Measurements from ENCODE around the gene FNIP2. TPM values are rescaled to one million over a fixed set of nuclear protein-coding genes. Genes with fewer than 3 reads are reported as not detected.

FNIP2 gene
- total and polyA plus RNA-seq, 4 donors = 8.8 to 88.7 (median 23.5) TPM

GRCh38 chr4:158854236-158854635, 85.4 kb downstream of the FNIP2 start:
- H3K4me3 ChIP-seq (ENCODE audit: low read depth in 1 of 3, low read length in 3 of 3) = no peak overlapping the region
- DNase-seq (ENCODE audit: low spot score) = no peak
- 94% methylated on average over 6 of the region's 6 CpGs for whole genome bisulfite sequencing
- peaks cover 0 to 3% (median 0%) of the 10 kb centered on the region in 4 donors for H3K4me1 ChIP-seq (ENCODE audit: control insufficient read depth in 4 of 4, insufficient read depth in 4 of 4, low read length in 3 of 4)
- peaks cover 2 to 15% (median 10%) of the 10 kb centered on the region in 4 donors for H3K36me3 ChIP-seq (ENCODE audit: control insufficient read depth in 4 of 4, insufficient read depth in 3 of 4, low read depth in 1 of 4, low read length in 3 of 4)
- TF ChIP-seq CTCF (IDR thresholded peaks at IDR 0.05; ENCODE audit: low read depth, low read length, missing input control) (no peak), ATF3 (IDR thresholded peaks at IDR 0.05) (no peak), ZBTB33 (IDR thresholded peaks at IDR 0.05) (no peak), FOXA2 (IDR thresholded peaks at IDR 0.05) (no peak), RAD21 (IDR thresholded peaks at IDR 0.05) (no peak), SP1 (IDR thresholded peaks at IDR 0.05) (no peak), NR2F2 (IDR thresholded peaks at IDR 0.05) (no peak), GABPA (IDR thresholded peaks at IDR 0.05 in 1 of 2, conservative IDR thresholded peaks at IDR 0.05 in 1 of 2) (no peak), EGR1 (IDR thresholded peaks at IDR 0.05; ENCODE audit: low read depth in 2 of 2) (no peak)
- H3K27ac ChIP-seq (ENCODE audit: low read depth in 1 of 2, low read length in 2 of 2) = no peak overlapping the region
- no peaks in the 10 kb centered on the region for H3K27me3 ChIP-seq (ENCODE audit: control insufficient read depth in 4 of 4, insufficient read depth in 4 of 4, low read length in 3 of 4)
- no peaks in the 10 kb centered on the region for H3K9me3 ChIP-seq (ENCODE audit: control insufficient read depth in 4 of 4, low read length in 3 of 4)
- H3K9ac ChIP-seq (ENCODE audit: low read depth in 1 of 2, low read length in 2 of 2) = no peak overlapping the region

GRCh38 chr4:158856852-158857251, 88.0 kb downstream of the FNIP2 start:
- no peak for DNase-seq (ENCODE audit: low spot score)
- H3K36me3 ChIP-seq (ENCODE audit: control insufficient read depth in 4 of 4, insufficient read depth in 3 of 4, low read depth in 1 of 4, low read length in 3 of 4) = peaks cover 5 to 32% (median 19%) of the 10 kb centered on the region in 4 donors
- WGBS = 59% methylated on average over 2 of the region's 2 CpGs

More at GRCh38 chr4:158856852-158857251, 88.0 kb downstream of the FNIP2 start:
- Histone ChIP-seq H3K9me3 (ENCODE audit: control insufficient read depth in 4 of 4, low read length in 3 of 4) (no peaks in the 10 kb centered on the region), H3K4me1 (ENCODE audit: control insufficient read depth in 4 of 4, insufficient read depth in 4 of 4, low read length in 3 of 4) (peaks cover 0 to 6% (median under 1%) of the 10 kb centered on the region in 4 donors), H3K27ac (ENCODE audit: low read depth in 1 of 2, low read length in 2 of 2) (no peak overlapping the region), H3K9ac (ENCODE audit: low read depth in 1 of 2, low read length in 2 of 2) (no peak overlapping the region), H3K27me3 (ENCODE audit: control insufficient read depth in 4 of 4, insufficient read depth in 4 of 4, low read length in 3 of 4) (no peaks in the 10 kb centered on the region), H3K4me3 (ENCODE audit: low read depth in 1 of 3, low read length in 3 of 3) (no peak overlapping the region)
- TF ChIP-seq MAX (IDR thresholded peaks at IDR 0.05) (no peak), RAD21 (IDR thresholded peaks at IDR 0.05) (peak; percentile 94 to 95), REST (IDR thresholded peaks at IDR 0.05) (no peak), JUND (IDR thresholded peaks at IDR 0.05) (no peak), ATF3 (IDR thresholded peaks at IDR 0.05) (peak; percentile 25), CTCF (IDR thresholded peaks at IDR 0.05; ENCODE audit: low read depth, low read length, missing input control) (peak; percentile 68), HNF4A (conservative IDR thresholded peaks at IDR 0.05) (no peak), RXRA (IDR thresholded peaks at IDR 0.05) (no peak), TAF1 (conservative IDR thresholded peaks at IDR 0.05) (no peak), ZBTB33 (IDR thresholded peaks at IDR 0.05) (no peak), SP1 (IDR thresholded peaks at IDR 0.05) (no peak), FOXA1 (IDR thresholded peaks at IDR 0.05) (no peak), FOXA2 (IDR thresholded peaks at IDR 0.05) (no peak), HNF4G (IDR thresholded peaks at IDR 0.05) (no peak), GABPA (IDR thresholded peaks at IDR 0.05 in 1 of 2, conservative IDR thresholded peaks at IDR 0.05 in 1 of 2) (no peak), EGR1 (IDR thresholded peaks at IDR 0.05; ENCODE audit: low read depth in 2 of 2) (no peak), NR2F2 (IDR thresholded peaks at IDR 0.05) (no peak), YY1 (IDR thresholded peaks at IDR 0.05) (no peak)

Measured in liver (tissue), 9 donors.